Cerebellar nuclear complex (tissue), 1 donor: ENCODE results near the gene PRSS8.
"Not testable (repeated sequence)": the region's sequence is repeated elsewhere in the genome, so short reads cannot be mapped to it uniquely, and the experiment has no call there.

Experiments
- DNase-seq, 2 experiments: peaks; one replicate each; lab custom pipeline; 2025; lab: John Stamatoyannopoulos, UW

PRSS8 gene

DNA sequence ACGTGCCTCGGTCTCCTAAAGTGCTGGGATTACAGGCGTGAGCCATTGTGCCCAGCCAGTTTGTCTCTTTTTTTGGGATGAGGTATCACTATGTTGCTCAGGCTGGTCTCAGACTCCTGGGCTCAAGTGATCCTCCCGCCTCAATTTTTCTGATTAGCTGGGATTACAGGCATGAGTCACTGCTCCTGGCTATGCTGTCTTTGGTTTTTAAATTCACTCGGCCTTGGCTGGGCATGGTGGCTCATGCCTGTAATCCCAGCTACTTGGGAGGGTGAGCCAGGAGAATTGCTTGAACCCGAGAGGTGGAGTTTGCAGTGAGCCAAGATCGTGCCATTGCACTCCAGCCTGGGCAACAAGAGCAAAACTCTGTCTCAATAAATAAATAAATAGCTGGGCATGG, 8.9 kb upstream of the PRSS8 start:
- DNase-seq, result not testable (repeated sequence)

DNA sequence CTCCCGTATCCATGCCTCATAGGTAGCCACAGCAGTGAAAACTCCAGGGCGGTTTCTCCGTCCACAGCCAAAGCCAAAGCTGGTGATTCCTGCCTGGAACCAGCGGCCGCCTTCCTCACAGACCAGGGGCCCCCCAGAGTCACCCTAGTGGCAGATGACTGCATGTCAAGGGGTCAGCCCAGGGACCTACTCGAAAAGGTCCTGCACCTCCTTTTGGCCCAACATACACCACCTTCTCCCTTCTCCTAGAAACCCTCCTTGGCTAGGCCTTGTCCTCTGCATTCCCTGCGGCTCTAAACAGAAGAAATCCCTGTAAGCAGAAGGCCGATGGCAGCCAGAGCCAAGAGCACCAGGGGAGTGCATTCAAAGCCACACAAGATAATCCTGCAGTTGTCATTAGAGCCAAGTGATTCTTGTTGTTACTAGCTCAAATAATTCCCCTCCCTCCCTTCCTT, 8.2 kb upstream of the PRSS8 start:
- DNase-seq, result no peak

DNA sequence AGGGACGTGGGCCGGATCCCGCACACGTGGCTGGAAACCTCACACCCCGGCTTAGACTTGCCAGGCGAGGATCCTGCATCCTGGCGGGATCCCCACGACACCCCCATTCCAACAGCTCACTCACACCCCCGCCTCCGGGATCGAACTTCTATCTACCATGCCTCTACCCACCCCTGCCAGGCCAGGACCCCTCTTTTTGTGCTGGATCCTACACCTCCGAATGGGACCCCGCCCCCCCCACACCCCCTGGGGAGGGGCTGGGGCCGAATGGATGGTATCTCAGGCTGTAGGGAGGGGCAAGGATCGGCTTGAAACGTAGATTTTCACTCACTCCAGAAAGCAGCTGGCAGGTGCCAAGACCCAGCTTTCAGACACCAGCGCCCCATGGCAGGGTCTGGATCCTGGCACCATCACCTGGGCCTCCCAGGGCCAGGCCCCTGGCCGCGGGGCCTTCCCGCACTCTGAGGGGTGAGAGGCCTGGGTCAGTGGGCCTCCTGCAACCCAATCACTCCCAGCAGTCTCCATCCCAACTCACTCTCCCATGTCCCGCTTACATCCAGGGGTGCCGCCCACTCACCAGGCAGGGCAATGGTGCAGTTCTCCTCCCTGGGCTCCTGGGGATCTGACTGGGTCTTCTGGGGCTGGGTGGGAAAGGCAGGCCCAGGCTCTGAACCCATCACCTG, 7.6 kb upstream of the PRSS8 start:
- no peak for DNase-seq

DNA sequence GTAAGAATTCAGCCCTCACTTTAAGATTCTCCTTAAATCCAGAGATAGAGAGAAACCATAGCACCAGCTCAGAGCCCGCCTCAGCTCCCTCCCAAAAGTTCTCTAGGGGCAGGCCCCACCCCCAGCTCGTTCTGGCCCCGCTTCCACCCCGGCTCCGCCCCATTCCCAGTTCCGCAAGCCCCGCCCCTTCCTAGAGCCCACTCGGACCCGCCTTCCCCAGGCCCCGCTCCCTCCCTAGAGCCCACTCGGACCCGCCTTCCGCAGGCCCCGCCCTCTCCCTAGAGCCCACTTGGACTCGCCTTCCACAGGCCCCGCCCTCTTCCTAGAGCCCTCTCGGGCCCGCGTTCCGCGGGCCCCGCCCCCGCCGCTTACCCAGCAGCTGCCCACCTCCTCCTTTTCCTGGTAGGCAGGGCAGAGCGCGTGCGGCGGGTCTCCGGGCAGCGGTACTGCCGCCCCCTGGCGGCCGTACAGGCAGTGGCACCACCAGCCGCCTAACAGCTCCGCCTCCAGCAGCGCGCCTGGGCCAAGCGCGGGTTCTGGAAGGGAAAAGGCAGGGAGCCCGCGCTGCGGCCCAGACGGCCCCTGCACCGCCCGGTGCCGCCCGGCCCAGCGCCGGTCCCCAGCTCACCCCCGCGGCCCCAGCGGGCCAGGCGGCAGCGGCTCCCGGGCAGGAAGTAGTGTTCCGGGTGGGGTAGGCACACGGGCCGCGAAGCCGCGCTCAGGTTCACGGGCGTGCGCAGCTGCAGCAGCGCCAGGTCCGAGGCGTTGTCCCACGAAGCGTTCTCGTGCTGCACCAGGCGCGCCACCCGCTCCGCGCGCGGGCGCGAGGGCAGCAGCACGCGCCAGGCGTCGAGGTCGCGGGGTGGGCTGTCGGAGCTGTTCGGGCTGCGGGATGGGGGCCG, 6.8 kb upstream of the PRSS8 start:
- peak; percentile 85 to 86 for DNase-seq

DNA sequence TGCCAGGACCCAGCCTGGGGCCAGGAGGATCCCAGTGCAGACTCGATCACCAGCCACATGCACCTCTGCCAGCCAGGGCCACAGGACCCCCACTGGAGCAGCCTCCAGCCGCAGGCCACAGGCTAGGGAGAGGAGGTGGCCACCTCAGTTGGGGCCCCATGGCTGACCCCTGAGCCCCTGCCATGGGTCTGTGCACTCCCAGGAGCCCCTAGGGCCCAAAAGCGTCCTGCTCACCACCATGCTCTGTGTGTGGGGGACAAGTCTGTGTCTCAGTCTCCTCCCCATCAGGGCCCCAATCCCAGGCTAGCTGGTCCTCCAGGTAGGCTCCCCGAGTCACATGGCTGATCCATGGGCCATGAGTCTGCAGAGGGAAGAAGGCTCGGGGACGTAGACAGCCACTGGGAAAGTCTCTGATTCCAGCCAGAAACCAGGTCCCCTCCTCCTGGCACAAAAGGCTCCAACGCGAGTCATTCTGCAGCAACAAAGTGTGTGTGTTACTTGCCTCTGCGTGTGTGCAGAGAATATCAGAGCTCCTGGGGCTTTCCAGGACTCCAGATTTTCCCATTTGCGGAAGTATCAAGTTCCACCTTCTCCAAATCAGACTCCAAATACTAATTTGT, 6.1 kb upstream of the PRSS8 start:
- DNase-seq, result no peak

DNA sequence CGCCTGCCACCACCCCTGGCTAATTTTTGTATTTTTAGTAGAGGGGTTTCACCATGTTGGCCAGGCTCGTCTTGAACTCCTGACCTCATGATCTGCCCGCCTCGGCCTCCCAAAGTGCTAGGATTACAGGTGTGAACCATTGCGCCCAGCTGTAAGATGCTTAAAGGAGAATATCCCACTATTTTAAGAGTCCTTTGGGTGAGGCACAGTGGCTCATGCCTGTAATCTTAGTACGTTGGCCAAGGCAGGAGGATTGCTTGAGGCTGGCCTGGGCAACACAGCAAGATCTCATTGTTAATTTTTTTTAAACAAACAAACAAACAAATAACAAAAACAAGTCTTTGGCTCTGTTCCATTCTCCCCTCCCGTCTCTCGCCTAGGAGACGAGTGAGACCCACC, 5.5 kb upstream of the PRSS8 start:
- DNase-seq, result not testable (repeated sequence)

DNA sequence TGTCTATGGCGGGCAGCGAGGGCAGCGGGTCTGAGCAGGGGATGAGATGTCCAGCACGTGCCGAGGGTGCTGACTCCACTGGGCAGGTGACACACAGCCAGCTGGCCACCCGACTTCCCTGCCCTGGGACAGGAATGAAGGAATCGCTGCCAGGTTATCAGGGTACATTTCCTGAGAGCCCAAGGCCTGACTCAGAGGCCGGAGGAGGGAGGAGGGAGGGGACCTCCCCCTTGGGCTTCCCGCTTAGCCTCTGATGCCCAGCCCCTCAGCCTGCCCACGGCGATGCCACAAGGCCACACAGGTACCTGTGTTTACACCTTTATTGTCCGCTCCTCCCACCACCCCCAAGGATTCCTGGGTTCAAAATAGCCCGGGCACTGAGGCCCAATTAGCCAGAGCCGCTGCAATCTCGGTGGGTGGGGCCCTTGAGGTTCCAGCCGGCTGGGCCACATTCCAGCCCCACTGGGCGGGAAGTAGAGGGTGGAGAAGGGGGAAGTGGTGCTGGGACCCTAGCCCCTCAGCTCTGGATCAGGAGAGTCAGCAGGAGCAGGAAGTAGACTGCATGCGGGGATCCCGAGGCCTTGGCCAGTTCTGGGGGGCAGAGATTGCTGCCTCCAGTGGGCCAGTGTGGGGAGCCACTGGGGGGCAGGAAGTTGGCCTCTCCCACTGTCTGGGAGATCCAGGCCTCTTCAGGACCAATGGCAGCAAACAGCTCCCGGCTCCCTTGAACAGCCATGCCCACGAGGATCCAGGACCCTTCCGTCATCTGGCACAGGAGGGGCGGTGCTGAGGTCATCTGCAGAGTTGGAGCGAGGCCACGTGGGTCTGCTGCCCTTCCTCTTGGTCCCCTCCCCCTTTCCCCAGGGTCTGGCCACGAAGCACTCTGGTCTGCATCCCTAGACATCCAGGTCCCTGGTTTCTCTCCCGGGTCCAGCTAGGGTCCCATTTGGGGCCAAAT, 3.4 kb upstream of the PRSS8 start:
- DNase-seq, result no peak

DNA sequence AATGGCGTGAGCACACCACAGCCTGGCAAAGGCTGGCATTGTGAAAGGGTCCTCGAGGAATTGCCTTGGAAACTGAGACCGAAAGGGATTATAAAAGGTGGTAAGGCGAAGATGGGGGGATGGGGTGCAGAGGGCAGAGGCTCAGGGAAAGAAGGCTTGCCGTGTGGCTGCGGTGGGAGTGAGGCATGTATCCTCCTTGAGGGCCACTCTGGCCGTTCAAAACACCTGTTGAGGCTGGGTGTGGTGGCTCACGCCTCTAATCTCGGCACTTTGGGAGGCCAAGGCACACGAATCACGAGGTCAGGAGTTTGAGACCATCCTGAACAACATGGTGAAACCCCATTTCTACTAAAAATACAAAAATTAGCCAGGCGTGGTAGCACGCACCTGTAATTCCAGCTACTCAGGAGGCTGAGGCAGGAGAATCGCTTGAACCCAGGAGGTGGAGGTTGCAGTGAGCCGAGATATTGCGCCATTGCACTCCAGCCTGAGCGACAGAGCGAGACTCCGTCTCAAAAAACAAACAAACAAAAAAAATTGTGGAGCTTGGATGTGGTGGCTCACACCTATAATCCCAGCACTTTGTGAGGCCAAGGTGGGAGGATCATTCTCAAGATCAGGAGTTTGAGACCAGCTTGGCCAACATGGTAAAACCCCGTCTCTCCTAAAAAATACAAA, 1.4 kb upstream of the PRSS8 start:
- not testable (repeated sequence) for DNase-seq

DNA sequence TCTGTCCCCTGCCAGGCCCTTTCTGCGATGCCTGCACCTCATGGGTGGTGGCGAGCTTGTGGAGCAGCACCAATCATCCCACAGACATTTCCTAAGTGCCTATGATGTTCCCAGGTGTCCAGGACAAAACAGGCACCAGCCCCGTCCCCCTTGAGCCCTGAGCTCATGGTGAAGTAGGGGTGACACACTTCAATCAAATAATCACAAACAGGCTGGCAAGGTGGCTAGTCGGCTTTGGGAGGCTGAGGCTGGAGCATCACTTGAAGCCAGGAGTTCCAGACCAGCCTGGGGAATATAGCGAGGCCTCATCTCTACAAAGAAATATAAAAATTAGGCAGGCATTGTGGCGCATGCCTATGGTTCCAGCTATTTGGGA, 748 bp upstream of the PRSS8 start:
- no peak for DNase-seq

DNA sequence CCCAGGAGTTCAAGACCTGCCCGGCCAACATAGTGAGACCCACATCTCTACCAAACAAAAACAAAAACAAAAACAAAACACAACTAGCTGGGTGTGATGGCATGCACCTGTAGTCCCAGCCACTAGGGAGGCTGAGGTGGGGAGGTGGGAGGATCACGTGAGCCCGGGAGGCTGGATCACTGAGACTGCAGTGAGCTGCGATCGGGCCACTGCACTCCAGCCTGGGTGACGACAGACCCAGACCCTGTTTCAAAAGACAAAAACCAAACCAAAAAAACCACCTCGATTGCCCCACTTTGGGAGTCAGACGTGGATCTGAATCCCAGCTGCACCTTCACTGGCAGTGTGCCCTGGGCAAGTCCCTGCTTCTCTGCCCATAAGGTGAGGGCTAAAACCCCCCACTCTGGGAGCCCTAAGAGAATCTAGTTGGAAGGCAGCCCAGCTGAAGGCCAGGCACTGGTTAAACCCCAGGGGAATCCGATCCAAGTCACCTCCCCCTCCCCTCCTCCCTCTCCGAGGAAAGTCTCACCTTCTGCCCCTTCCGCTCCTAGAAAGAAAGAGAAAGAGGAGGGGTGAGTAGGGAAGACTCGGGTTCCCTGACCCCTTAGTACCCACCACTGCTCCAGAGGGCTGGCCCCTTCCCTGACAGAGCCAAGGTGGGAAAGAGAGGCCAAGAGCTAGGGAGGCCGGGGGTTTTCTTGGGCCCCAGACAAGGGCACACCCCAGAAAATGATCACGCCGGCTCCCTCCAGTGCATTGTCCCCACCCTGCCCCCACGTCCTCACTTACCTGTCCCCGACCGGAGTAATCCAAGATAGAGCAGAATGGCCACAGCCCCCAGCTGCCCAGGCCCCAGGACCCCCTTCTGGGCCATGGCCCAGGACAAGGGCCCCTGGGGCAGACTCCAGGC, 647 bp downstream of the PRSS8 start:
- no peak for DNase-seq

DNA sequence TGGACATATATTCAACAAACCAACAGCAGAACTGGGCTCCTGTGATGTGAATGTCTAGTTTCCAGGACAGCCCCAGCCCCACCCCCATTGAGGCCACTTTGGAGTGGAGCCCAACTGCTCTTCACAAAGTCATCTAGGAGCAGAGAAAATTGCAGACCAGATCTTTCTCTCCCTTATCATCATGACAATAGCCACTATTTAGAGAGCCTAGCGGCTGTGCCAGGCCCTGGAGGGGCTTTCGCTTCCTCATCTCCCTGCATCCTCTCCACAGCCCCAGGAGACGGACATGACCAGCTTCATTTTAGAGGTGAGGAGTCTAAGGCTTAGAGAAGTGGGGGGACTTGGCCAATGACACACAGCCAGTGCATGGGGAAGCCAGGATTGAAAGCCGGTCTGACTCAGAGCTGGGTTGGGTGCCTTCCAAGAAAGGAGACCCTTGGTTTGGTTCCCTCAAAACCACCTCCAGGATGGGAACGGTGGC, 1.4 kb downstream of the PRSS8 start:
- DNase-seq, result no peak

DNA sequence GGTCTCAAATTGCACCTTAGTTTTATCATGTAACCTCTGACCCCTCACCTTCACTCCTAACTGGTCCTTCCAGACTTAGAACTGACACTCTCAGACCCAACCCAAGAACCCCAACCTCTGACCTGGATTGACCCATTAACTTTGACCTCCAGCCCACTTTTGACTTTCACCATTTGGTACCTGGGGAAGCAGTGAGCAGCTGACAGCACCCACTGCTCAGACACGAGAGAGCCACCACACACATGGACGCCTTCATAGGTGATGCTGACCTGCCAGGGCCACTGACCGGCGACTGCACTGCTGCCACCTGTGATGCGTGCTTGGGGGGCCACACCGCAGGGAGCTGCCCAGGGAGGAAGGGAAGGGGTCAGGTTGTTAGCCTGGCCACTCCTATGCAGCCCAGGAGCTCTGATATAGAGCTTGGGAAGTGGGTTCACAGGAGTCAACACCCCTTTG, 2.5 kb downstream of the PRSS8 start:
- DNase-seq, result no peak

DNA sequence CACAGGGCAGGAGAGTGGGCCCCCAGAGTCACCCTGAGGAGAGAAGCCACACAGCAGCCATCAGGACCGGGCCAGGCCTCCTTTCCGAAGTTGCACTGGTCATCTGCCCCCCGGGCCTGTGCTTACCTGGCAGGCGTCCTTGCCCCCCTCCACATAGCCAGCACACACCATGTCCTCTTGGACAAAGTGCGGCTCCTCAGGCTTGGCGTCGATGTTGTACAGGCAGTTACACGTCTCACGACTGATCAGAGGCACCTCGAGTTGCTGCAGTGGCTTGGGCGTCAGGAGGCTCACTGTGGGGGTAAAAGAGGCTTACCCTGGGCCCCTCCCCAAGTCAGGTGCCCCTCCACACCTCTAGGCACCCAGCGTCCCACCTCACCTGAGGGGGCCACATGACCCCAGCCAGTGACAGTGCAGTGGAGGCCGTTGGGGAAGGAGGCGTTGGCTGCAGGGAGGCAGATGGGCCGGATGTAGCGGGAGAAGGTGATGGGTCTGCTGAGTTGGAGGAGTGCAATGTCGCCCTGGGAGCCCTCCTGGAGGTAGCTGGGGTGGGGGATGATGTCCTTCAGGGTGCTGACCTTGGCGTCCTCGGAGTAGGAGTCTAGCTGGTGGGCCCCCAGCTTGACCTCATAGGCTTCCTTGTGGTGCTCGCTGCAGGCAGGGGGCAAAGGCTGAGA, 3.1 kb downstream of the PRSS8 start:
- no peak for DNase-seq

DNA sequence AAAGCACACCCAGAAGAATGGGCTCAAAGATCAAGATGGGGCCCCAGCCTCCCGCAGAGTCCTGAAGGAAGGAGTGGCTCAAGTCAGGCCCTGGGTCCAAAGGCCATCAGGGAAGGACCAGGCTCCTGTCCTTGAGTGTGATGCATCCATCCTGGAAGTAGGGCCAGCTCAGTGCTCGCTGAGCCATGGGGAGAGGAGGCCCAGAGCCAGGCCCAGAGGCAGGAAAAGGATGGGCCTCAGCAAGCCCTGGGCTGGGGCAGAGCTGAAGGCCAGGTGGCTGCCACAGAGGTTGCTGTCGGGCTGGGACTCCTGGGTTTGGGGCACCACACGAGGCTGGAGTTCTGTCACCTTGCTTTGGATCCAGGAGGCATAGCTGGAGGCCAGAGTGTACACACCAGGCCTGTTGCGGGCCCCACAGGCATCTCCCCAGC, 3.7 kb downstream of the PRSS8 start:
- no peak for DNase-seq

DNA sequence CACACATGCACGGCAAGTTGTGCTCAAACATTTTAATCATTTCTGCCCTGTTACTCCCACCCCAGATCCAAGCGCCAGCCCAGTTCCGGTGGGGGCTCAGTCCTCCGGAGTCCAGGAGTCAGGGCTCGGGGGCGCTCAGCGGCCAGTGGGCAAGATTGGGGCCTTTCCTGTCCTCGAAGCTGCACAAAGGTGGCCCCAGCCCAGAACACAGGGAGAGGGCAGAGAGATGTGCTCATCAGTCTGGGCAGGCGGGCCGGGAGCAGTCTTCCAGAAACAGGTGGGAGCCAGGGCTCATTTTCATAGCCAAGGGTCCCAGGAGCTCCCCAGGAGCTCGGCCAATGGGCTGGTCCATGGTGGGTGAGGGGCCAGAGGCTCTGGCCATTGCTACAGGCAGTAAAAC, 4.1 kb downstream of the PRSS8 start:
- no peak for DNase-seq

DNA sequence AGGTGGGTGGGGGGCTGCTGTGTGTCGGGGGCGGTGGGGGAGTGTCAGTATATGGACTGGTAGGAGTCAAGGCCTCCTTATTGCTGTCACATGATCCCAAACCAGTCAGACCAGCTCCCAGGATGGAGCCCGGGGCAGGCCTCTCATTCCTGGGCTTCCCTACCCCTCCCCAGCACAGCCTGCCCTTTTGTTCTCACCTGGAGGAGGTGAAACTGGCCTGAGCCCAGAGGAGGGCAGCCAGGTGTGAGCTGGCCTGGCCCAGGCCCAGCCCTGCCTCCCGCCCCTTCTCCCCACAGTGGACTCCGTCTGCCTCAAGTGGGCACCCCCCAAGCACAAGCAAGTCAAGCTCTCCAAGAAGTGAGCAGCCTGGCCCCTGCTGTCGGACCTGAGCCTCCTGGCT, 4.6 kb downstream of the PRSS8 start:
- DNase-seq, result no peak

DNA sequence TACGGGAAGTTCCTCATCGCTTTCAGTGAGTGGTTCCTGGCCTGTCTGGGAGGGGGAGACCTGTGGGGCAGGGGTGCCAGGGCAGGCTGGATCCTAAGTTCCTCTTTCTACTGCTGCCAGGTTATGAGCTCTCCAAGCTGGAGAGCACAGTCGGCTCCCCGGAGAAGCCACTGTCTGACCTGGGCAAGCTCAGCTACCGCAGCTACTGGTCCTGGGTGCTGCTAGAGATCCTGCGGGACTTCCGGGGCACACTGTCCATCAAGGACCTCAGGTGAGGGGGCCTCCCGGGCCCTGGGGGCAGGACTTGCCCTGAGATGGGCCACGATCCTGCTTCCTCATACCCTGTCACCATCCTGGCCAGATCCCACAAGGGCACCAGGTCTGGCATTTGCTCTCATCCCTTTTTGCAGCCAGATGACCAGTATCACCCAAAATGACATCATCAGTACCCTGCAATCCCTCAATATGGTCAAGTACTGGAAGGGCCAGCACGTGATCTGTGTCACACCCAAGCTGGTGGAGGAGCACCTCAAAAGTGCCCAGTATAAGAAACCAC, 5.1 kb downstream of the PRSS8 start:
- DNase-seq, result no peak

DNA sequence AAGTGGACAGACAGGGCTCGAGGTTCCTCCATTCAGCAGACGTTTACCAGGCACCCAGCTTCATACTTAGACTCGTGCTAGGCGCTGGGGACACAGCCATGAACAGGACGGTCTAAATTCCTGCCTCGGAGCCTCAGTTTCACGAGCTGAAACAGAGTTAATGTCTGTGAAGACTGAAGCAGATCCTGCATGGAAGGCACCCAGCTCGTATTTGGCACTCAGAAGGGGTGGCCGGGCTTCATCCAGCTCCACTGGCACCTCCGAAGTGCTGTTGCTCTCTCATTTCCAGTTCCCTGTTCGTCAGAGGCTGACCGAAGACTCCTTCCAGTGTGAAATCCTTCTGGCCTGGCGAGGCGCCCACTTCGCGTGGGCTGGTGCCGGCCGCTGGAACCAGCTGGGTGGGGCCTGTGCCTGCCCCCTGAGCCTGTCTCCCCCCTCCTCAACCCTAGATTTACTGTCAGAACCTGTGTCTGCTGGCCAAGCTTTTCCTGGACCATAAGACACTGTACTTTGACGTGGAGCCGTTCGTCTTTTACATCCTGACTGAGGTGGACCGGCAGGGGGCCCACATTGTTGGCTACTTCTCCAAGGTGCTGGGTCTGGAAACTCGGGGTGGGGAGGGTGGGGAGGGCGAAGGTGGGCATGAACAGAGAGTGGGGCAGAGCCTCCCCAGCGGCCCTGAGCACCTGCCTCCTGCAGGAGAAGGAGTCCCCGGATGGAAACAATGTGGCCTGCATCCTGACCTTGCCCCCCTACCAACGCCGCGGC, 5.8 kb downstream of the PRSS8 start:
- no peak for DNase-seq
